HCT116 (cell line): ENCODE data around the gene HARBI1. TPM values are rescaled to one million over a fixed set of nuclear protein-coding genes. Genes with fewer than 3 reads are reported as not detected.

Source experiments
- ATAC-seq: fragments of 200-7000 bp; cut with Tn5 transposase; 2 replicates; pipeline ENCODE4 v1.9.1; 2020; ENCODE audit warnings: mild to moderate bottlenecking, moderate library complexity
- BruUV-seq: library from RNA; stranded (reverse); fragments of 400-500 nt; replicated peaks from 2 replicates; lab custom pipeline; 2021; lab: Mats Ljungman, UMichigan
- CTCF ChIA-PET: fragments of 300-600 bp; sonication (Branson Sonifier 250); formaldehyde crosslinking; loops from one replicate; lab custom pipeline; 2021; ENCODE audit warnings: antibody characterized with exemption; lab: Charles Lee
- POLR2A ChIA-PET: fragments of 300-600, 350-600 bp; sonication (Branson Sonifier 250); formaldehyde crosslinking; loops from one replicate; lab custom pipeline; 2021; ENCODE audit warnings: antibody characterized with exemption; lab: Charles Lee
- RAD21 ChIA-PET, 2 experiments: fragments of 300-600 bp; sonication (Branson Sonifier 250); formaldehyde crosslinking; loops; one replicate each; lab custom pipeline; 2023; ENCODE audit warnings: low total read pairs in 2 of 2; ENCODE audit not compliant: uncharacterized antibody in 2 of 2, unreplicated experiment in 2 of 2, low non-redundant PET in 1 of 2; lab: Charles Lee
- DNase-seq: peaks from one replicate; pipeline ENCODE4 v3.0.0-alpha.2; 2010; ENCODE audit warnings: low read depth, low spot score
- H2AFZ ChIP-seq: fragments of 200-600 bp; shearing (Covaris generic), sonication (generic); 2 replicates; pipeline ENCODE4 v1.6.1; 2017; ENCODE audit warnings: low read depth, mixed run types, mixed read lengths, antibody characterized with exemption, low read length; ENCODE audit not compliant: poor library complexity, severe bottlenecking
- H3K27ac ChIP-seq: 2 replicates; pipeline ENCODE4 v1.5.1; 2012; ENCODE audit warnings: low read depth, low read length
- H3K27me3 ChIP-seq: fragments of 200-600 bp; sonication (generic); 2 replicates; pipeline ENCODE4 v1.6.1; 2016; ENCODE audit warnings: mixed run types, low read length, mixed read lengths; ENCODE audit not compliant: insufficient read depth
- H3K36me3 ChIP-seq, 2 experiments: fragments of 200-500 bp in 1 of 2; fragments of 200-600 bp in 1 of 2; sonication (Bioruptor generic) in 1 of 2; sonication (generic) in 1 of 2; 2 replicates each; pipeline versions ENCODE4 v1.5.1 to v1.6.1; 2014 to 2016; ENCODE audit warnings: low read length in 2 of 2, inconsistent platforms in 1 of 2, mixed read lengths in 1 of 2, mixed run types in 1 of 2; ENCODE audit not compliant: insufficient read depth in 2 of 2, control insufficient read depth in 1 of 2
- H3K4me1 ChIP-seq, 2 experiments: fragments of 200-600 bp in 1 of 2; sonication (generic) in 1 of 2; 2 replicates each; pipeline versions ENCODE4 v1.5.1 to v1.6.1; 2012 to 2017; ENCODE audit warnings: low read length in 2 of 2, inconsistent platforms in 1 of 2, mild to moderate bottlenecking in 1 of 2, mixed read lengths in 1 of 2, mixed run types in 1 of 2, moderate library complexity in 1 of 2; ENCODE audit not compliant: insufficient read depth in 2 of 2, control insufficient read depth in 1 of 2
- H3K4me2 ChIP-seq: fragments of 200-600 bp; sonication (generic); 2 replicates; pipeline ENCODE4 v1.6.1; 2017; ENCODE audit warnings: mixed run types, low read length, mixed read lengths
- H3K4me3 ChIP-seq, 2 experiments: fragments of 200-600 bp in 1 of 2; sonication (generic) in 1 of 2; replicated peaks in 1 of 2; 2 replicates each; pipeline ENCODE4 v1.5.1; 2011 to 2016; ENCODE audit warnings: low read length in 2 of 2, control low read depth in 1 of 2, low read depth in 1 of 2, mild to moderate bottlenecking in 1 of 2, mixed read lengths in 1 of 2, mixed run types in 1 of 2
- H3K79me2 ChIP-seq: fragments of 200-600 bp; sonication (generic); 2 replicates; pipeline ENCODE4 v1.6.1; 2017; ENCODE audit warnings: mild to moderate bottlenecking, mixed run types, low read length, moderate library complexity, mixed read lengths; ENCODE audit not compliant: insufficient read depth
- H3K9ac ChIP-seq: fragments of 200-600 bp; sonication (generic); 2 replicates; pipeline ENCODE4 v1.6.1; 2016; ENCODE audit warnings: low read length, mixed read lengths
- H3K9me2 ChIP-seq: fragments of 200-600 bp; sonication (generic), shearing (Covaris generic); 2 replicates; pipeline ENCODE4 v1.6.1; 2017; ENCODE audit warnings: mixed run types, mild to moderate bottlenecking, moderate library complexity; ENCODE audit not compliant: insufficient read depth
- H3K9me3 ChIP-seq, 2 experiments: fragments of 200-500 bp in 1 of 2; fragments of 200-600 bp in 1 of 2; sonication (Bioruptor generic) in 1 of 2; sonication (generic) in 1 of 2; 2 replicates each; pipeline ENCODE4 v1.6.1; 2014 to 2017; ENCODE audit warnings: low read length in 2 of 2, mixed read lengths in 2 of 2, inconsistent platforms in 1 of 2, low read depth in 1 of 2, mild to moderate bottlenecking in 1 of 2, mixed run types in 1 of 2, moderate library complexity in 1 of 2; ENCODE audit not compliant: control insufficient read depth in 1 of 2, insufficient read depth in 1 of 2
- H4K20me1 ChIP-seq: fragments of 200-600 bp; sonication (generic), shearing (Covaris generic); 2 replicates; pipeline ENCODE4 v1.6.1; 2017; ENCODE audit warnings: mixed run types, mild to moderate bottlenecking, moderate library complexity; ENCODE audit not compliant: insufficient read depth
- ELF1 ChIP-seq: IDR thresholded peaks from 2 replicates; pipeline ENCODE4 v1.6.1; 2012; ENCODE audit warnings: low read depth, borderline replicate concordance
- JUND ChIP-seq: IDR thresholded peaks from 2 replicates; pipeline ENCODE4 v1.6.1; 2012
- intact Hi-C: fragments of 100-400 bp; cut with micrococcal nuclease; formaldehyde crosslinking; loops from 2 replicates; pipeline ENCODE4 v1.10.0; 2022
- total RNA-seq: library from RNA; stranded (reverse); gene quantifications from one replicate; pipeline ENCODE4 v1.2.1, GENCODE V29; 2021; ENCODE audit not compliant: unreplicated experiment

The HARBI1 gene
- total RNA-seq, 1 experiment from 2014 or later = 1.9 TPM

GRCh38 chr11:46553814-46554212, 63.2 kb downstream of the HARBI1 start:
- DNase-seq = peak; percentile 62
- H3K9ac ChIP-seq = peak overlapping the region; percentile 45
- H3K4me3 ChIP-seq = peak overlapping the region; percentile 1 to 32; a peak in 3 of 4 replicates

More at GRCh38 chr11:46553814-46554212, 63.2 kb downstream of the HARBI1 start:
- peak overlapping the region; percentile 77 for H3K4me2 ChIP-seq
- peak; percentile 64 for ATAC-seq
- H3K4me1 ChIP-seq = peaks cover 51 to 60% of the 10 kb centered on the region in 2 experiments
- no peaks in the 10 kb centered on the region for H3K27me3 ChIP-seq
- H3K9me3 ChIP-seq = no peaks in the 10 kb centered on the region
- no peak overlapping the region for H2AFZ ChIP-seq
- H3K36me3 ChIP-seq = no peaks in the 10 kb centered on the region
- RAD21 ChIA-PET = interaction anchor here in 1 of 2 experiments (0.7 kb wide), 1 partner anchor 40 kb away, joined by 3 read pairs; no protein-coding TSS in a partner anchor
- peak overlapping the region; percentile 76 for H3K27ac ChIP-seq
- TF ChIP-seq JUND (no peak), ELF1 (0 out of 2 replicates have a peak, but pooled peaks have one; percentile 6)
- peaks cover 75% of the 10 kb centered on the region for H3K79me2 ChIP-seq
- no TSS peak for BruUV-seq
- H3K9me2 ChIP-seq = peaks cover 2% of the 10 kb centered on the region; the same call in 1 of the 2 replicates
- POLR2A ChIA-PET = no interaction called here
- no peaks in the 10 kb centered on the region for H4K20me1 ChIP-seq
- intact Hi-C loops = loop anchor here (1.0 kb wide), 1 partner anchor 63 kb away; the partner anchor contains the start of genes ATG13 and HARBI1
- CTCF ChIA-PET = interaction anchor here (1.0 to 1.6 kb wide), 3 partner anchors 12 to 190 kb away, joined by 3 to 6 read pairs (median 3); no protein-coding TSS in a partner anchor

Other genes starting within 250 kb of the HARBI1 start
- gene MDK, start 235.6 kb downstream of the HARBI1 start, total RNA-seq = 286 TPM
- gene CHRM4, start 225.5 kb downstream of the HARBI1 start, total RNA-seq = 1.1 TPM
- gene AMBRA1, start 23.2 kb downstream of the HARBI1 start, total RNA-seq = 22.7 TPM
- gene ATG13, start 326 bp upstream of the HARBI1 start, total RNA-seq = 69.2 TPM
- 36.9 TPM for gene ARHGAP1, start 83.4 kb upstream of the HARBI1 start, total RNA-seq
- 14.4 TPM for gene ZNF408, start 83.8 kb upstream of the HARBI1 start, total RNA-seq
- gene F2, start 102.0 kb upstream of the HARBI1 start, total RNA-seq = 0.47 TPM
- gene CKAP5, start 229.1 kb upstream of the HARBI1 start, total RNA-seq = 166 TPM